ENCODE measurements around the gene UFSP2.

The UFSP2 gene

GRCh38 chr4:185398618-185399017, 27.1 kb downstream of the UFSP2 start:
- no peak for ATAC-seq
- TF ChIP-seq PPARA (CRISPR knock-in tag; IDR thresholded peaks at IDR 0.05; ENCODE audit: borderline replicate concordance) = no peak
- no peak for TF ChIP-seq ZNF8 (CRISPR knock-in tag; IDR thresholded peaks at IDR 0.05)
- no peak for TF ChIP-seq TOX (CRISPR knock-in tag; IDR thresholded peaks at IDR 0.05; ENCODE audit: borderline replicate concordance)
- TF ChIP-seq ISL1 (CRISPR knock-in tag; IDR thresholded peaks at IDR 0.05) = no peak
- TF ChIP-seq ARNTL (CRISPR knock-in tag; IDR thresholded peaks at IDR 0.05; ENCODE audit: borderline replicate concordance, low read depth) = no peak
- no peak for TF ChIP-seq RARB (CRISPR knock-in tag; IDR thresholded peaks at IDR 0.05)
- no peak for TF ChIP-seq SNAI2 (CRISPR knock-in tag; IDR thresholded peaks at IDR 0.05)
- no peak for TF ChIP-seq ZFP30 (CRISPR knock-in tag; IDR thresholded peaks at IDR 0.05)
- TF ChIP-seq OSR1 (CRISPR knock-in tag; IDR thresholded peaks at IDR 0.05) = no peak
- no peak for TF ChIP-seq CSDC2 (CRISPR knock-in tag; IDR thresholded peaks at IDR 0.05)
- no peak for TF ChIP-seq ZNF565 (CRISPR knock-in tag; conservative IDR thresholded peaks at IDR 0.05; ENCODE audit: low read depth)
- TF ChIP-seq TSHZ2 (CRISPR knock-in tag; IDR thresholded peaks at IDR 0.05) = no peak

GRCh38 chr4:185396724-185397385, 28.9 kb downstream of the UFSP2 start, which contains the start of gene ANKRD37:
TSS of gene ANKRD37 (plus strand) at chr4:185396841. CDS start at chr4:185396924, 83 bp downstream.
- ATAC-seq = peak; percentile 10
- no peak for TF ChIP-seq ISL1 (CRISPR knock-in tag; IDR thresholded peaks at IDR 0.05)
- no peak for TF ChIP-seq GLIS3 (CRISPR knock-in tag; IDR thresholded peaks at IDR 0.05)
- no peak for TF ChIP-seq SNAI2 (CRISPR knock-in tag; IDR thresholded peaks at IDR 0.05)
- TF ChIP-seq TCF4 (CRISPR knock-in tag; IDR thresholded peaks at IDR 0.05; ENCODE audit: borderline replicate concordance) = no peak
- TF ChIP-seq TSHZ2 (CRISPR knock-in tag; IDR thresholded peaks at IDR 0.05) = no peak
- no peak for TF ChIP-seq ZC3H10 (CRISPR knock-in tag; IDR thresholded peaks at IDR 0.05)
- no peak for TF ChIP-seq POU6F1 (CRISPR knock-in tag; IDR thresholded peaks at IDR 0.05; ENCODE audit: borderline replicate concordance, low read depth)
- no peak for TF ChIP-seq RARB (CRISPR knock-in tag; IDR thresholded peaks at IDR 0.05)
- no peak for TF ChIP-seq ZNF565 (CRISPR knock-in tag; conservative IDR thresholded peaks at IDR 0.05; ENCODE audit: low read depth)
- no peak for TF ChIP-seq CREB5 (CRISPR knock-in tag; IDR thresholded peaks at IDR 0.05; ENCODE audit: low read depth)
- TF ChIP-seq PATZ1 (CRISPR knock-in tag; IDR thresholded peaks at IDR 0.05; ENCODE audit: borderline replicate concordance) = no peak
- TF ChIP-seq PPARA (CRISPR knock-in tag; IDR thresholded peaks at IDR 0.05; ENCODE audit: borderline replicate concordance) = no peak
- no peak for TF ChIP-seq ARNTL (CRISPR knock-in tag; IDR thresholded peaks at IDR 0.05; ENCODE audit: borderline replicate concordance, low read depth)
- TF ChIP-seq CSRNP3 (CRISPR knock-in tag; IDR thresholded peaks at IDR 0.05) = no peak

All from SK-N-SH treated with all-trans-retinoic acid at 6 μM for 48 hours (cell line).